ENCODE data around the gene RFC4. TPM values are rescaled to one million over a fixed set of nuclear protein-coding genes. Genes with fewer than 3 reads are reported as not detected.

RFC4 gene
- total and polyA plus RNA-seq, 2 of the 4 experiments (the other 2 are of a cell fraction): 19.5 to 27.9 TPM

- Histone ChIP-seq H3K4me1 (ENCODE audit: control insufficient read depth, insufficient read depth, low read length) (no peaks in the 10 kb centered on the region), H3K27me3 (ENCODE audit: control insufficient read depth, insufficient read depth, low read length) (no peaks in the 10 kb centered on the region), H3K79me1 (ENCODE audit: low read depth in 1 of 2, low read length in 2 of 2) (no peaks in the 10 kb centered on the region), H2AK9ac (replicated peaks; ENCODE audit: low read depth, low read length, poor library complexity) (no peak overlapping the region), H4K8ac (ENCODE audit: low read depth in 2 of 2, low read length in 2 of 2) (no peak overlapping the region), H2AFZ (replicated peaks; ENCODE audit: low read length, poor library complexity) (no peak overlapping the region), H3K4me3 (ENCODE audit: insufficient read depth, low read depth, low read length) (no peak overlapping the region), H2AK5ac (ENCODE audit: low read depth, low read length) (no peak overlapping the region), H3K27ac (ENCODE audit: insufficient read depth, low read length) (no peak overlapping the region), H4K20me1 (ENCODE audit: insufficient read depth, low read length) (no peaks in the 10 kb centered on the region), H4K5ac (ENCODE audit: low read depth, low read length) (no peak overlapping the region), H2BK15ac (ENCODE audit: low read depth, low read length) (no peak overlapping the region), H3K36me3 (ENCODE audit: control insufficient read depth, insufficient read depth, low read length) (no peaks in the 10 kb centered on the region), H3K4me2 (ENCODE audit: low read depth, low read length) (no peak overlapping the region), H3K4ac (ENCODE audit: low read depth, low read length) (no peak overlapping the region), H2BK120ac (ENCODE audit: low read depth, low read length) (no peak overlapping the region), H3K14ac (replicated peaks; ENCODE audit: low read depth, low read length) (no peak overlapping the region), H3K18ac (ENCODE audit: low read depth, low read length) (no peak overlapping the region), H3K56ac (ENCODE audit: extremely low read depth, insufficient read depth, low read length) (no peak overlapping the region), H2BK20ac (ENCODE audit: low read depth, low read length) (no peak overlapping the region), H4K91ac (ENCODE audit: insufficient read depth, low read depth, low read length) (no peak overlapping the region), H3K9ac (ENCODE audit: low read depth, low read length) (no peak overlapping the region), H2BK5ac (ENCODE audit: low read depth, low read length, poor library complexity, severe bottlenecking) (no peak overlapping the region), H3K23ac (ENCODE audit: low read depth, low read length) (no peak overlapping the region), H3K9me1 (ENCODE audit: insufficient read depth, low read length) (no peaks in the 10 kb centered on the region), H3K9me3 (ENCODE audit: control insufficient read depth, insufficient read depth, low read length) (0 out of 2 replicates have a peak, but pooled peaks cover 2% of the 10 kb centered on the region)
- in situ Hi-C loops (cut with MboI; ENCODE audit: low sequenced_read_pairs) (no loop called here), intact Hi-C loops (cut with micrococcal nuclease) (no loop called here), dilution Hi-C loops (cut with HindIII; ENCODE audit: low sequenced_read_pairs, unreplicated experiment) (no loop called here)
- TF ChIP-seq, protein P1, sequence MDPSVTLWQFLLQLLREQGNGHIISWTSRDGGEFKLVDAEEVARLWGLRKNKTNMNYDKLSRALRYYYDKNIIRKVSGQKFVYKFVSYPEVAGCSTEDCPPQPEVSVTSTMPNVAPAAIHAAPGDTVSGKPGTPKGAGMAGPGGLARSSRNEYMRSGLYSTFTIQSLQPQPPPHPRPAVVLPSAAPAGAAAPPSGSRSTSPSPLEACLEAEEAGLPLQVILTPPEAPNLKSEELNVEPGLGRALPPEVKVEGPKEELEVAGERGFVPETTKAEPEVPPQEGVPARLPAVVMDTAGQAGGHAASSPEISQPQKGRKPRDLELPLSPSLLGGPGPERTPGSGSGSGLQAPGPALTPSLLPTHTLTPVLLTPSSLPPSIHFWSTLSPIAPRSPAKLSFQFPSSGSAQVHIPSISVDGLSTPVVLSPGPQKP (IDR thresholded peaks at IDR 0.05; ENCODE audit: borderline replicate concordance, low read depth, low read length): no peak
- no peak for TF ChIP-seq CTCF (conservative IDR thresholded peaks at IDR 0.05; ENCODE audit: low read depth, low read length)
- no peak for TF ChIP-seq RCOR1 (IDR thresholded peaks at IDR 0.05; ENCODE audit: insufficient replicate concordance, low read length)
- no peak for TF ChIP-seq MAZ (IDR thresholded peaks at IDR 0.05; ENCODE audit: borderline replicate concordance, low read depth, low read length)
- TF ChIP-seq CEBPB (IDR thresholded peaks at IDR 0.05; ENCODE audit: low read depth, low read length): no peak
- TF ChIP-seq RFX5 (IDR thresholded peaks at IDR 0.05; ENCODE audit: low read depth, low read length): no peak
- no peak for TF ChIP-seq SMC3 (IDR thresholded peaks at IDR 0.05; ENCODE audit: low read depth, low read length)
- TF ChIP-seq MAFK (IDR thresholded peaks at IDR 0.05; ENCODE audit: low read depth, low read length): no peak
- TF ChIP-seq USF2 (IDR thresholded peaks at IDR 0.05; ENCODE audit: low read depth, low read length): no peak
- TF ChIP-seq NFE2L2 (IDR thresholded peaks at IDR 0.05; ENCODE audit: low read depth, low read length): no peak
- no peak for TF ChIP-seq CHD1 (IDR thresholded peaks at IDR 0.05; ENCODE audit: low read depth, low read length)
- no peak for TF ChIP-seq MXI1 (IDR thresholded peaks at IDR 0.05; ENCODE audit: borderline replicate concordance, low read depth, low read length)
- no peak for TF ChIP-seq BHLHE40 (IDR thresholded peaks at IDR 0.05; ENCODE audit: low read depth, low read length)
- no peak for TF ChIP-seq RAD21 (IDR thresholded peaks at IDR 0.05; ENCODE audit: low read length)
- no peak for TF ChIP-seq FOS (IDR thresholded peaks at IDR 0.05; ENCODE audit: low read depth, low read length)
- WGBS, 2 experiments (ENCODE audit: extremely low coverage in 2 of 2, insufficient read length in 1 of 2): 80% methylated on average over 1 of the region's 8 CpGs; no CpG with 5 or more reads in 1 of the 2 experiments
- ChIA-PET POLR2A (ENCODE audit: unreplicated experiment) (no interaction called here), CTCF (no interaction called here)
- no peak for ATAC-seq (ENCODE audit: low read depth)
- no peak for DNase-seq
- BruUV-seq (replicated peaks): no TSS peak
Observed at GRCh38 chr3:186760897-186761447, 45.3 kb downstream of the RFC4 start.
